B cell (primary cell): ENCODE data around the gene CPS1.

ENCODE experiments used
- CTCF ChIP-seq: fragments of 200-600 bp; IDR thresholded peaks from one replicate; pipeline ENCODE4 v1.8.0; 2022; ENCODE audit warnings: antibody characterized with exemption, mild to moderate bottlenecking
- EZH2 ChIP-seq: IDR thresholded peaks from 2 replicates; pipeline ENCODE4 v1.6.1; 2012; ENCODE audit warnings: borderline replicate concordance, low read depth, mild to moderate bottlenecking, moderate library complexity, low read length; ENCODE audit not compliant: insufficient read depth, poor library complexity, severe bottlenecking

- no peak for TF ChIP-seq CTCF
- TF ChIP-seq EZH2, result no peak
Measured at GRCh38 chr2:210557721-210558120, 1.3 kb downstream of the CPS1 start.
